ENCODE results near the gene ARHGAP18.
A peak's percentile ranks its signal among the peaks of the same experiment; 100 is the strongest.

Gene ARHGAP18

DNA sequence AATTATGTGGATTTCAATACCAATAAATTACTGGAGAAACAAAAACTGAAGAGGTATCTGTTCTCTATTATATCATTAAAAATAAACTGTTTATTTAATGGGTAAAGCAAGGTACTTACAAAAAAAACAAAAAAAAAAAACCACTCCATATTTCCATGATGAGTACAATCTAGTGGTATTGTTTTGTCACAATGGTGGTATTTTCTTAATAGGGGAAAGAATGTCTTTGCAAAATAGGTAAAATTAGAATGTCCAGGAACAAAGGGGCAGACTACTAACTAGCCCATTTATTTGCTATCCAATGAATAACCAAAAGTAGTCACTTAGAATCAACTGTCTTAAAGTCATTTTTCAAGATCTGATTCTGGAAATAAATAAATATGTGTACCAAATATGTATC is 92.0 kb downstream of the ARHGAP18 start:
- DNase-seq (ENCODE audit: low read depth, low spot score): no peak

DNA sequence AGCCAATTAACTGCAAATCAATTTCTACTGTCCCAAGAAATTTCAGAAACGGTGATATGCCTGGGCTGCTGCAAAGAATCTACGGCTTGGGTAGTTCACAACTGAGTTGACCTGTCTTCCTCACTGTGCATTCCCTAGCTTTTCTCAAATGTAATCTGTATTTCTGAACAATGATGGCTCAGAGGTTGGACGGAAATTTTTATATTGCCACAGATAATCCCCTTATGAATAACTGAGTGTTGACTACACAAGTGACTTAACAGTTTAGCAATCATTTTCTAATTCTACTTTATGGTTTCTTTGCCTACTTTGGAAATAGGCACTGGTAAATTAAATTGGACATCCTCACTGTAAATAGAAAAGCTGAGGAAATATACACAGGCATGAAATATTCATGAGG is 94.5 kb downstream of the ARHGAP18 start:
- no peak for DNase-seq (ENCODE audit: low read depth, low spot score)

DNA sequence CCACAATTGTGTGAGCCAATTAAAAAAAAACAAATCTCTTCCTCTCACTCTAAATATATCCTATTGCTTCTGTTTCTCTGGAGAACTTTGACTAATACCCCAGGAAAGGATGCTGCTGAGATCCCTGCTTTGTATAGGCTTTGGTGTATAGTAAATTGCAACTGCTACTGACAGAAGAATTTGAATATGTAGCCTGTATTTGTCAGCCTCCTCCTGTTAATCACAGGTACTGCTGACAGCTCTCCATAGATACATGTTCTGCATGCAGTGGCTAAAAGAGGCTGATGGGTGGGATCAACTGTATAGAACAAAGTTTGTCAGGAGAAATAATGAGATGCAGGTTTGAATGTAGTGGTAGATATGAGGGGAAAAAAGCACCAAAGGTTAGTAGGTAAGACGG is 95.0 kb downstream of the ARHGAP18 start:
- DNase-seq (ENCODE audit: low read depth, low spot score): no peak

DNA sequence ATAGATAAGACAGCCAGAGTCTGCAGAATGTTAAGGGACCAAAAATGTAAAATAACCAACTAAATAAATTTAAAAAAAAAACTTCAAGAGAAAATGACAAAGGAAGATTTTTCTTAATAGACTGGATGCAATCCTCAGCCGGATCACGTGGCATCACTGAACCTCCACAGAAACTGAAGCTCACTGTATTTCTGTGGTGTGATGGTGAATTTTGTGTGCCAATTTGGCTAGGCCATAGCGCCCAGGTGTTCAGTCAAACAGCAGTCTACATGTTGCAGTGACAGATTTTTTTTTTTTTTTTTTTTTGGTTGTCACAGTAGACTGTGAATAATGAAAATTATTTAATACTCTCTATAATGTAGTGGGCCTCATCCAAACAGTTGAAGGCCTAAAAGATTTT is 95.5 kb downstream of the ARHGAP18 start:
- DNase-seq (ENCODE audit: low read depth, low spot score): no peak

DNA sequence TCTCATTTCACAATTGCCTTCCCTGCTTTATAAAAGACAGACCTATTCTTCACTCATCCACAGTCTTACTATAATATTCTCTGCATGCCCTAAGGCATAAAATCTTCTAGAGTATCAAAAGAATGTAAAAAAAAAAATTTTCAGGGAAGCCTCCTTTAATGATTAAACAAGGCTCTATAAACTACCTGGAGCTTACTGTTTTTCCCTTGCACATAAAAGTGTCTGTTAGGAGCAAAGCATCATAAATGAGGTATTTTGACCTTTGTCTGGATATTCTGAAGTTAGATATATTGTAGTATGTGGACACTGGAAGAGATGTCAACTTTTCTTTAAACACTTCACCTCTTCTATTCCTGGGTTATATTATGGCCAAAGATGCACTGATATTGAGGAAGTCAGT is 97.5 kb downstream of the ARHGAP18 start:
- DNase-seq (ENCODE audit: low read depth, low spot score): no peak

DNA sequence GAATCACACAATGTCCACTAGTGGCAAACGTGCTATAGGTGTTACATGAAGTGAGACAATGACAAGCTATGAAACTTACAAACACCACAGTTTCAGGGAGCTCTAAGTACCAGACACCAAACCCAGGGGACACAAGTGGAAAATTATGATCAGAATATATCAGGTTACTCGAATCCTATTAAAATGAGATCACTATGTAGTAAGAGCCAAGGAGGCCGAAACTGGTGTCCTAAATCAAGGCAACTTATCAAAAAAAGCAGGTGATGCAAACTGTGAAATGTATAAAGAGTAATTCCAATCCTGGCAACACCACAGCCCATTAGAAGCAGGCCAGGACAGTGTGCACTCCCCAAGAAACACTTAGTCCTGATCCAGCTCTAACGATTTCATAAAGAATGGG is 100.3 kb downstream of the ARHGAP18 start:
- no peak for DNase-seq (ENCODE audit: low read depth, low spot score)

DNA sequence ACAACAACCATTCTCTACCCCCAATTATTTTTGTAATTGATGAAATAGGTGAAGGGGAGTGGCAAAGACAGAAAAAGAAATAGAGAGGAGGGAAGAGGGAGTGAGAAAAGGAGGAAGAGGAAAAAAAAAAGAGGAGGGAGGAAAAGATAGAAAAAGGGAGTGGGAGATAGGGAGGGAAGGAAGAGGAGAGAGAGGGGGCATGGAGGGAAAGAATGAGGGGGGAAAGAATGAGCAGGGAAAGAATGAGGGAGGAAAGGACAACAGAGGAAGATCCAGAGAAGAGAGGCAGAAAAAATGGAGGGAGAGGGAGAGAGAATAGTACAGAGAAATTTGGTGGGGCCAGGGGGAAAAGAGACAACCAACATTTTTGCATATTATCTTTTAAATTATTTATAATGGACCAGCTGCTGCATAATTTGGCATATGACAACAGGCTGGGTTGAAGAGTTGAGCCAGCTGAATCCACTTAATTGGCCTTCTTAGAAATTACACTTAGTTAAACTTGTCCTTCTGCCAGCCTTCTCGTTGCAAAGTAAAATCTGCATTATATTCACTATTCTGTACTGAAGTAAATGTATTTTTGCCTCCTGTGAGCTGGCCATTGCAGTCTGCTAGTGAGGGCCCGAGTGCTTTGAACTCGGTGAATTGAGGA is 101.0 kb downstream of the ARHGAP18 start:
- DNase-seq (ENCODE audit: low read depth, low spot score): no peak

DNA sequence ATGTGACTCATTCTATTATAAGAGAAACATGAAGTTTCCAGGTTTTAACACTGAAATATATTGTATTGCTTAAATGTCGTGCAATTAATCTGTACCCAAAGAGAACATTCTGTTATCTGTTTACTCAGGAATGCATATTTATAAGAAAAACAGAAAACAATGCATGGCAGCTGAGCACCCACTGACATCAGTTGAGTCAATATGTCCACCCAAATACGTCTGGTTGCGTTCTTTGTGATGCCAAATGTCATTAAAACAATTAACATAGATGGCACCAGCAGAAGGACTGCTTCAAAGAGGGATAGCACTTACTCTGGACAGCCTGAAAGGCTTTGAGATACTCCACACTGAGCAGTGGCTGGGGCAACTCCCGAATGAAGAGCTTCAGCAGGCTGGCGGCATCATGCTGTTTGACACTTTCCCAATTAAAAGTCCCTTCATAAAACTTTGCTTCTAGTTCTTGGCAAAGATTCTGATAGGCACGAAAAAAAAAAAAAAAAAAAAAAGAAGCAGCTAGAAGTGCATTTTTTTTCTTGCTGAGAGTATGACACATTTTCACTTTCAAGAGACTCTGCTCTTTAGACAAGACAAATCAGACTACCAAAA is 102.3 kb downstream of the ARHGAP18 start:
- DNase-seq (ENCODE audit: low read depth, low spot score): no peak

DNA sequence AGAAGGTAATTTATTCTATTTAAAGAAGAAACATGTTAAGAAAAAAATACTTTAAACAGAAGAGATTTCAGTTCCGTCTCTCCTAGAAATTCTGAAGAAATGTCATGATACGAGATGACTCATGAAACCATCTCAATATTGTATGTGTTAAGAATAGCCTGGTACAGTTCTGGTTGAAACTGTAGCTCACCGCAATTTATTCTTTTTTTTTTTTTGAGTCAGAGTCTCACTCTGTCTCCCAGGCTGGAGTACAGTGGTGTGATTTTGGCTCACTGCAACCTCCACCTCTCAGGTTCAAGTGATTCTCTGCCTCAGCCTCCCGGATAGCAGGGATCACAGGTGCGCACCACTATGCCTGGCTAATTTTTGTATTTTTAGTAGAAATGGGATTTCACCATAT is 103.3 kb downstream of the ARHGAP18 start:
- DNase-seq (ENCODE audit: low read depth, low spot score): no peak

DNA sequence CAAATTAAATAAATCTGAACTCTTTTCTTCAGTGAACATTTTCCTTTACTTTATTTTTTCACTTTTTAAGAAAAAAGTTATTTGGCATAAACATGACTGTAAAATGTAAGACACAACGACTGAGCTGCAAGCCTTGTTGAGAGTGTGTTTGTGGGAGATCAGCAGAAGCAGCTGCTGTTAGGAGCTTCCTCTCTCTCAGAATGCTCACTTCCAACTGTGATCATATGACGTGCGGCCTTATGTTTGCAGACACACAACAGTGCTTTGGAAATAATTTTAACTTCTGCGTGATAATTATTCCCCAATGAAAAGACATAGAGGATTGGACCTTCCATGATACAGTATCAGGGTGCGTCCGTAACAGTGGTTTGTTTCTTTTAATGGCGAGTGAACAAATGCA is 104.0 kb downstream of the ARHGAP18 start:
- no peak for DNase-seq (ENCODE audit: low read depth, low spot score)

DNA sequence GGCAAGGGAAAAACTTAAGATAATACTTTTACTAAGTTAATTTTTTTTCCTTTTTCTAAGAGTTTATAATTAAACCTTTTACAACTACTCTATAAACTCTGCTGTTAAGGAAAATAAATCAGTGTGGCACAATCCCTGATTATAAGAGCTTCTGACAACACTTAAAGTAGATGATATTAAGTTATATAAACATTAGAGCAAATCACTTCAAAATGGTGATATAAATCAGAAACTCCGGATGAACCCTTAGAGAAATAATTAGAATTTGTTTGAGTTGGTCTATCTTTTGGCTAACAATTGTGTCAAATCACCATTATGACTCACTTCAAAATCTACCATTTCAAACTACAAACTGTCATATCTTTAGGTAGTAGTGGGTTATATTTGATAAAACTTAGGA is 104.9 kb downstream of the ARHGAP18 start:
- no peak for DNase-seq (ENCODE audit: low read depth, low spot score)

DNA sequence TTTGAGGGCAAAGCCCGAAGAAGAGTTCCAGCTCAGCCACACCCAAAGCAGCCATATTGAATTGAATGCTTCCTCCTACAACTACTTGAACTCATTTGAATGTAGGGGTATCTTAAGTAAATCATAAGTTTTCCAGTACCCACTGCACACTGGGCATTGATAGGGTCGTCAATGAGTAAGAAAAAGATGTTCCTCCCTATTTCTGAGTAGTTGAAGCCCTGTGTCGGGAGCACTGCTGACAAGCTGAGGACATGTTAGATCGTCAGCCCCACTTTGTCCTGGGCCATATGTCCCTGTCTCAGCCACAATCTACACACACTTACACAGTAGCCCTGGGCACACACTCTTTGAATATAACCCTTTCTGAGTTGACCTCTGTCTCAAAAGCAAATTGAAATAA is 105.7 kb downstream of the ARHGAP18 start:
- no peak for DNase-seq (ENCODE audit: low read depth, low spot score)

DNA sequence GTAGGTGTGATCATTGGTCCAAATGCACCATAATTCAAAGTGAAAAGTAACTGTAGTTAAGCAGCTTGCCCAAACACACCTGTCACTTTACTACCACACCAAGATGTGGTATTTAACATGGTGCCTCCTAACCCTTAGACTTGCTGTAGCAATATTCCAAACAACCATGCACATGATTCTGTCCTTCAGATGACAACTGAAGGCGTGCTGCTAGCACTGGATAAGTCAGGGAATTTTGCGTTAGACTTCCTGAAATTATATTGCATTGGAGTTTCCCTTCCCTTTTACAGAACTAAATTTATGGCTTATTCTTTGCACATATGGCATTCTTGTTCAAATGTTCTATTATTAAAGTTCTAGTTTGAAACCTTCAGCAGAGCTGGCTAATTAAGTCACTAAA is 106.2 kb downstream of the ARHGAP18 start:
- no peak for DNase-seq (ENCODE audit: low read depth, low spot score)

DNA sequence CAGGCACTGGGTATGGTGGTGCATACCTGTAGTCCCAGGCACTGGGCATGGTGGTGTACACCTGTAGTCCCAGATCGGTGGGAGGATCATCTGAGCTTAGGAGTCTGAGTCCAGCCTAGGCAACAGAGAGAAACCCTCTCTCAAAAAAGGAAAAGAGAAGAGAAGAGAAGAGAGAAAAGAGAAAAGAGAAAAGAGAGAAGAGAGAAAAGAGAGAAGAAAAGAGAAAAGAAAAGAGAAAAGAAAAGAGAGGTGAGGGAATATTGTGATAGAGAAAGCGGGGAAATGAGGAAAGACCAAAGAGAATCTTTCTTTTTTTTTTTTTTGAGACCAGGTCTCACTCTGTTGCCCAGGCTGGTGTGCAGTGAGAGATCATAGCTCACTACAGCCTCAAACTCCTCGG is 108.7 kb downstream of the ARHGAP18 start:
- DNase-seq (ENCODE audit: low read depth, low spot score): no peak

DNA sequence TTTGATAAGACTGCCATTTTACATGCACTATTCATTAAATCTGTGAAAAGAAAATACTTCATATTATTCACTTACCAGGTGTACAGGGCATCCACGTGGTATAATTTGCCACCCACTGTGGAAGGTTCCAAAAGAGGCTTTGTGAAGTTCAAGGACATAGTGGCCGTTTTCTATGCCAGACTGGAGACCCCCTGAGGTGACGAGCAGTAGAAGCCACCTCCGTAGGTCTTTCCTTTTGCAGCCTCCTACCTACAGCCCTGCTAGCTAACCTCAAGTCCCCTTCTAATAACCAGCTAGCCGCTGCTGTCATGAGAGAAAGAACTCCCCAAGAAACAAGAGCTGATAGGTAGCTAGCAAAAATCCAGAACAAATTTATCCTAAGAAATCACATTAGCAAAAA is 110.5 kb downstream of the ARHGAP18 start:
- no peak for DNase-seq (ENCODE audit: low read depth, low spot score)

DNA sequence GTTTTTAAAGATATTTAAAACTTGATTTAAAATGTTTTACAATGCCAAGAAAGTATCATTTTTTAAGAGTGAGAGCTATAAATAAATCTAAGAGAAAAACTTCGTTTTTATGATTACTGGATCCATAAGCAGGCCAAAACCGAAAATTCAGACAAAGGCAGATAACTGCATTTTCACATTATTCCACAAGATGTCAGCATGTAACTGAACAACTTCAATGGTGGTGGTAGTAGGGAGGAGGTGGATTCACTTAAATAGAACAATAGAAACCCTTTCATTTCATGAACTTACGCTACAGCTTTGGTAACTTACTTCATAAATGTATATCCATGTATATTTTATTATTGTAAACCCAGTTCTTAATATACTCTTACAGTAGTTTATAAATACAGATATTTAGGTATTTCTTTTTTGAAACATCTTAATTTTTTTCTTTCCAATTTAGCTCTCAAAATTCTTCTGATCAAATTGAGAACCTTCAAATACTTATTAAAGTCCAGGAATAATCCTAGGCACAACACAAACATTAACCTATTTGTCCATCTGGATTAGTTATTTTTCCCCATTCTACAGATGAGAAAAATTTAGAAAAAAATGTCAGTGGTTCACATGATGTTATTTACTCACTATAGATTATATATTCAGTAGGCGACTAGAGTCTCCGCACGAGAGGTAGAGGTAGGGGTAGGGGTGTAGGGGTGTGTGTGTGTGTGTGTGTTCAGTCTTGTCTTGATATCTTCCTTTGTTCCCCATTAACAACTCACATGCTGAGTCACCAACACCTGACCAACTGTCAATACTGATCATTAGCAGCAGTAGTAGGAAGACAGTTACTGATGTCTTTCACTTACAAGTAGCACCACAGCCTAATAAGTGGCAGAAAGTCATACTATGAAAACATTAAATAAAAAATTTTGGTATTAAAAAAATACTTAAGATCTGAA is 111.5 kb downstream of the ARHGAP18 start:
- peak; percentile 61 for DNase-seq (ENCODE audit: low read depth, low spot score)

DNA sequence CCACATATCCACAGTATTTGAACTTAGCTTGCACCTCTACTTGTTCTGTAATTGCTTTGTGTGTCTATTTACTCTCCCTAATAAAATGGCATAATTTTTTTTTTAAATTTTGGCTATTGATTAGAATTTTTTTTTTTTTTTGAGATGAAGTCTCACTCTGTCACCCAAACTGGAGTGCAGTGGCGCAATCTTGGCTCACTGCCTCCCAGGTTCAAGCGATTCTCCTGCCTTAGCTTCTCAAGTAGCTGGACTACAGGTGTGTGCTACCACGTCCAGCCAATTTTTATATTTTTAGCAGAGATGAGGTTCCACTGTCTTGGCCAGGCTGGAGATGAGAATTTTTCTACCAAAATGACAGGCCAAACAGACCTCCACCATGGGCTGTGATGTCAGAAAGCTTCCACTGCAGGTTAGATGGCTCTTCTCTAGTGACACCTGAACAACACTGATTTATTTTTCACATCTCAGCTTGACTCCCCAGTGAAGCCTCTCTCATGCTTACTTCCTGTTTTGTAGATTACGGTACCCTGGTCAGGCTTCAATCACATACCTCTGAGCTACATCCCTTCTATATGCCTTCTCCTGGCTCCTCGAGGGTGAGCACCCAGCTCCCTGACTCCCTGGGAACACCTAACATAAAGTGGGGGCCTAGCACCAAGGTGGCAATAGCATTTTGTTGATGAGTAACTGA is 112.8 kb downstream of the ARHGAP18 start:
- no peak for DNase-seq (ENCODE audit: low read depth, low spot score)

DNA sequence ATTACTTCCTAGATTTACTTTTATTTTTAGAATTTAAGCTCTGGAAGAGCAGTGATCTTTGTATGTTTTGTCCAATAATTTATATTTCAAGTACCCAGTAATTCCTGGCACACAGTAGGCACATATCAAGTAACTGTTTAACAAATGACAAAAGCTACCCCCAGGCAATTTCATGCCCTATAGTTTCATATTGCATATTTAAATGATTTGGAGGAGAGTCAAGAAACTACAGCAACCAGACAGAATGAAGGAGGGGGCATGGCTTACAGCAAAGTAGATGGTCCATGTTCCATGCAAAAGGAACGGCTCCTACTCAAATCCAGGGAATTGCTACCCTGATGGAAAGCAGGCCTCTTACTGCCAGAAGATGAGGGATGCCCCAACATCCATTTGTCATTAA is 113.5 kb downstream of the ARHGAP18 start:
- no peak for DNase-seq (ENCODE audit: low read depth, low spot score)

DNA sequence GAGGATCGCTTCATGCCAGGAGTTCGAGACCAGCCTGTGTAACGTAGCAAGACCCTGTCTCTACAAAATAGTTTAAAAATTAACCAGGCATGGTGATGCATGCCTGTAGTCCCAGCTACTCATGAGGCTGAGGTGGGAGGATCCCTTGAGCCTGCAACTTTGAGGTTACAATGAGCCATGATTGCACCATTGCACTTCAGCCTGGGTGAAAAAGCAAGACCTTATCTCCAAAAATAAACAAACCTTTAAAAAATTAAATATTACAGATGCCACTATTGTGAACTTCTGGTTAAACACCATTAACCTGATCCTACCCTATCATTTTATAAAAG is 116.8 kb downstream of the ARHGAP18 start:
- no peak for DNase-seq (ENCODE audit: low read depth, low spot score)

DNA sequence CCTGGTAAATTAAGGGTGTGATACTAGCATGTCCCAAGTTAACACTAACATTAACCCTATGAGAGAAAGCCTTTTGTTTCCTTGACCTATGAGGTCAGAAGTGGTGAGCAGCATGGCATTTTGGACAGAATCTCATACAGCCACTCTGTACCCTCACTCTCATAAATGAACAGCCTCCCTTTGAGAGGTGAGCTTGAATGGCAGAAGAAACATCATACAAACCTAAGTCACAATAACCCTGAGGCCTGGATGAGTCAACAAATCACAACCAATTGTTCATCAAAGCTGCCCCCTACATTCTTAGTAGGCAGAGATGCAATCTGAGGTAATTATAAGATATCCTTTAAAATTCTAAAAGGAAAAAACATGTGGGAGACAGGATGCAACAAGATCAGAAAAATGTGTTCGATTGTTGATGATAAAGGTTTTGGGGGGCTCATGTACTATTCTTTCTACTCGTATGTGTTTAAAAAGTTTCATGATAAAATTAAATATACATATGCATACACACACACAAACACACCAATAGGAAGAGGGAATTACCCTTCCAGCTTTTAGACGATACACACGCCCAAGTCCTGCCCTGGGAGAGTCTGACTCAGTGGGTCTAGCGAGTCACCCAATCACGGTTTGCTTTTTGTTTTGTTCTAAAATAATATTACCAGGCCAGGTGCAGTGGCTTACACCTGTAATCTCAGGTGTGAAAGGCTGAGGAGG is 117.3 kb downstream of the ARHGAP18 start:
- DNase-seq (ENCODE audit: low read depth, low spot score): no peak

DNA sequence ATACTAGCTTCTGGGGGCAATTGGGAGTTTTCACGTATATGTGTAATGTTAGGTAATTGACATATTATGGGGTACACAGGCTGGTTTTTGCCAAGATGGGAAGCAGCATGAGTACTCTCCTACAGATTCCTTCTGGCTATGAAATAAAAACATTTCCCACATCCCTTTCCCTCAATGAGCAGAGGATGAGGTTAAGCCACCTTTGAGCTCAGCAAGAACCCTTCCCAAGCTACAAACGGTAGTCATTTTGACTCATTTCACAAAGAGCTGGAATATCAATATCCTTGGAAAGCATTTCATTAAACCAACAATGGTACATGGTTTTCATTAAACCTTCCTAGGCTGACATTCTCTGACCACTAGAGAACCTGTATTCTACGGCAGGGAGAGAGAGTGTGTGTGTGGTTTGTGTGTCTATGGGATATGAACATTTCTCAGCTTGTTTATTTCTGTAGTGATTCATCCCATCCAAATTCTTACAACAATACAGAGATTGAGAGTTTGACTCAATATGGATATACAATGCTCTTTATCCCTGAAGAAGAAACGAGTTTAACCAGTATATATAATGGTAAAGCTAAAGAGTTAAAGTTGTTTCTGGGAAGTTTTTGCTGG is 119.5 kb downstream of the ARHGAP18 start:
- peak; percentile 74 for DNase-seq (ENCODE audit: low read depth, low spot score)
